Spleen (tissue), 11 donors: ENCODE measurements around the gene UBC. TPM values are rescaled to one million over a fixed set of nuclear protein-coding genes. Genes with fewer than 3 reads are reported as not detected.

Source experiments
- DNase-seq: peaks from one replicate; pipeline ENCODE4 v3.0.0-alpha.2; 2020
- H3K27ac ChIP-seq, 8 donors: fragments of 200-600 bp; sonication (generic) in 7 of 8; 1 replicate in 4 of 8; 2 replicates in 4 of 8; pipeline versions ENCODE4 v1.5.0 to v1.8.0; 2016 to 2021; ENCODE audit warnings: inconsistent platforms in 4 of 8, mild to moderate bottlenecking in 4 of 8, moderate library complexity in 1 of 8
- H3K27me3 ChIP-seq, 7 donors: fragments of 200-600 bp; sonication (generic) in 6 of 7; replicated peaks in 1 of 7; 1 replicate in 4 of 7; 2 replicates in 3 of 7; pipeline versions ENCODE4 v1.5.0 to v1.8.0; 2016 to 2021; ENCODE audit warnings: inconsistent platforms in 3 of 7, mild to moderate bottlenecking in 1 of 7
- H3K36me3 ChIP-seq, 6 donors: fragments of 200-600 bp; sonication (generic) in 5 of 6; 1 replicate in 4 of 6; 2 replicates in 2 of 6; pipeline versions ENCODE4 v1.5.0 to v1.8.0; 2016 to 2021; ENCODE audit warnings: inconsistent platforms in 2 of 6
- H3K4me1 ChIP-seq, 6 donors: fragments of 200-600 bp; sonication (generic) in 5 of 6; 1 replicate in 3 of 6; 2 replicates in 3 of 6; pipeline versions ENCODE4 v1.5.0 to v1.8.0; 2016 to 2021; ENCODE audit warnings: inconsistent platforms in 3 of 6
- H3K4me3 ChIP-seq, 8 donors: fragments of 200-600 bp; sonication (generic) in 7 of 8; 1 replicate in 4 of 8; 2 replicates in 4 of 8; pipeline versions ENCODE4 v1.5.0 to v1.8.0; 2016 to 2021; ENCODE audit warnings: inconsistent platforms in 4 of 8, mild to moderate bottlenecking in 4 of 8, moderate library complexity in 2 of 8
- H3K9me3 ChIP-seq, 8 donors: fragments of 200-600 bp; sonication (generic) in 7 of 8; 1 replicate in 4 of 8; 2 replicates in 4 of 8; pipeline versions ENCODE4 v1.5.0 to v1.8.0; 2016 to 2021; ENCODE audit warnings: inconsistent platforms in 4 of 8
- CTCF ChIP-seq, 11 experiments: fragments of 200-600 bp in 7 of 11; fragments of 450-650 bp in 4 of 11; sonication (generic) in 4 of 11; IDR thresholded peaks in 8 of 11; conservative IDR thresholded peaks in 3 of 11; 1 replicate in 7 of 11; 2 replicates in 4 of 11; pipeline versions ENCODE4 v1.4.0 to v1.8.0; 2016 to 2021; ENCODE audit warnings: antibody characterized with exemption in 11 of 11, inconsistent platforms in 4 of 11, mild to moderate bottlenecking in 1 of 11
- POLR2A ChIP-seq, 3 donors: fragments of 450-650 bp; IDR thresholded peaks; one replicate each; pipeline ENCODE4 v1.5.1; 2017; ENCODE audit warnings: antibody characterized with exemption in 3 of 3, mild to moderate bottlenecking in 1 of 3
- POLR2AphosphoS5 ChIP-seq, 3 donors: sonication (generic); formaldehyde crosslinking; IDR thresholded peaks; one replicate each; pipeline ENCODE4 v1.5.1; 2017; ENCODE audit warnings: antibody characterized with exemption in 3 of 3
- WGBS, 5 donors: extraction: QIAGEN DNeasy Blood & Tissue Kit in 3 of 5; methylation state at CpG; one replicate each; pipeline versions ENCODE4 v1.1.5 to v1.1.7; 2013 to 2018; 5-methylcytosine and 5-hydroxymethylcytosine counted together
- intact Hi-C: fragments of 100-400 bp; cut with DNase I; formaldehyde crosslinking; loops from one replicate; pipeline ENCODE4 v1.15.0; 2023; ENCODE audit warnings: low total_unique reads
- polyA plus RNA-seq, 3 donors: library from polyadenylated mRNA; stranded (reverse); fragments of 200-250 nt; gene quantifications; one replicate each; pipeline ENCODE4 v1.2.1, GENCODE V29; 2013
- total RNA-seq, 7 donors: library from RNA; depleted of rRNA in 3 of 7; stranded (reverse); fragments of >200 nt in 3 of 7; fragmentation: NEBNext Ultra II Directional in 4 of 7; extraction: Animal tissue kit (Norgen Biotek cat#: 25700) in 4 of 7; gene quantifications; one replicate each; pipeline versions ENCODE4 v1.1.0 to v1.2.1, GENCODE V29; 2016 to 2021
- donor health status: healthy with polysubstance abuse.
- donor health status: DM: no; HTN: no; CAD: no; lungs with moderate emphysema.
- donor health status: DM: no; HTN: no; CAD: no.
- donor health status: Bipolar disorder and iron deficiency.
- donor health status: healthy.
- donor health status: DM: no; HTN: no; CAD: no.
- donor health status: DM: yes; HTN: yes; CAD: no.

Gene UBC
- total and polyA plus RNA-seq, 10 donors, result 623 to 1,107 (median 865) TPM

GRCh38 chr12:124947013-124947412, 32.6 kb upstream of the UBC start:
- TF ChIP-seq POLR2A (IDR thresholded peaks at IDR 0.05) (no peak), POLR2AphosphoS5 (IDR thresholded peaks at IDR 0.05) (no peak), CTCF (IDR thresholded peaks at IDR 0.05 in 8 of 11, conservative IDR thresholded peaks at IDR 0.05 in 3 of 11) (no peak)
- H3K9me3 ChIP-seq, result no peaks in the 10 kb centered on the region
- no peak overlapping the region for H3K4me3 ChIP-seq
- H3K27ac ChIP-seq, result no peak overlapping the region
- DNase-seq, result no peak
- H3K36me3 ChIP-seq, result peaks cover 0 to 88% (median 55%) of the 10 kb centered on the region in 6 donors
- no peaks in the 10 kb centered on the region for H3K27me3 ChIP-seq
- H3K4me1 ChIP-seq, result no peaks in the 10 kb centered on the region
- 77 to 92% (median 85%) methylated on average over 11 of the region's 11 CpGs for WGBS, 5 donors
- intact Hi-C loops, result no loop called here

GRCh38 chr12:124946447-124946793, 32.0 kb upstream of the UBC start:
- WGBS, 5 donors, result 85 to 94% (median 92%) methylated on average over 7 to 10 of the region's 10 CpGs
- no peak overlapping the region for H3K4me3 ChIP-seq
- H3K27me3 ChIP-seq, result no peaks in the 10 kb centered on the region
- H3K9me3 ChIP-seq, result no peaks in the 10 kb centered on the region
- peaks cover 0 to 2% (median 0%) of the 10 kb centered on the region in 6 donors for H3K4me1 ChIP-seq
- DNase-seq, result no peak
- intact Hi-C loops, result no loop called here
- H3K36me3 ChIP-seq, result peaks cover 0 to 82% (median 50%) of the 10 kb centered on the region in 6 donors
- TF ChIP-seq POLR2A (IDR thresholded peaks at IDR 0.05), result no peak
- no peak for TF ChIP-seq POLR2AphosphoS5 (IDR thresholded peaks at IDR 0.05)
- TF ChIP-seq CTCF (IDR thresholded peaks at IDR 0.05 in 8 of 11, conservative IDR thresholded peaks at IDR 0.05 in 3 of 11), result no peak
- no peak overlapping the region for H3K27ac ChIP-seq

- TF ChIP-seq POLR2A (IDR thresholded peaks at IDR 0.05) (no peak), CTCF (IDR thresholded peaks at IDR 0.05 in 8 of 11, conservative IDR thresholded peaks at IDR 0.05 in 3 of 11) (no peak), POLR2AphosphoS5 (IDR thresholded peaks at IDR 0.05) (no peak)
- Histone ChIP-seq H3K4me1 (peaks cover 23 to 52% (median 41%) of the 10 kb centered on the region in 6 donors), H3K36me3 (peaks cover 0 to 30% (median 4%) of the 10 kb centered on the region in 6 donors), H3K27ac (peak overlapping the region; percentile 88 to 94 (median 93)), H3K9me3 (no peaks in the 10 kb centered on the region), H3K27me3 (no peaks in the 10 kb centered on the region), H3K4me3 (peak overlapping the region in 4 of 8 donors; percentile 44 to 73 (median 49))
- DNase-seq, result no peak
- 65 to 91% (median 74%) methylated on average over 7 of the region's 7 CpGs for WGBS, 5 donors
- intact Hi-C loops, result loop anchor here (5.0 kb wide), 1 partner anchor 34 kb away; no protein-coding TSS in a partner anchor
Measured at GRCh38 chr12:124941170-124941527, 26.7 kb upstream of the UBC start.

- TF ChIP-seq CTCF (IDR thresholded peaks at IDR 0.05 in 8 of 11, conservative IDR thresholded peaks at IDR 0.05 in 3 of 11) (peak; percentile 95 to 99 (median 97)), POLR2AphosphoS5 (IDR thresholded peaks at IDR 0.05) (peak; percentile 85 to 87 (median 86)), POLR2A (IDR thresholded peaks at IDR 0.05) (no peak)
- Histone ChIP-seq H3K27me3 (no peaks in the 10 kb centered on the region), H3K4me3 (peak overlapping the region; percentile 31 to 73 (median 48)), H3K36me3 (peaks cover 0 to 25% (median 4%) of the 10 kb centered on the region in 6 donors), H3K9me3 (no peaks in the 10 kb centered on the region), H3K27ac (peak overlapping the region; percentile 88 to 94 (median 93)), H3K4me1 (peaks cover 23 to 58% (median 42%) of the 10 kb centered on the region in 6 donors)
- intact Hi-C loops, result loop anchor here (5.0 kb wide), 1 partner anchor 33 kb away; no protein-coding TSS in a partner anchor
- peak; percentile 95 for DNase-seq
- WGBS, 5 donors, result 4 to 12% (median 6%) methylated on average over 24 to 27 of the region's 27 CpGs
Measured at GRCh38 chr12:124940393-124941169, 26.1 kb upstream of the UBC start.
